Mucosa of rectum (tissue), 2 donors: ENCODE data around the gene CDIP1.

Experiments used
- H3K27ac ChIP-seq, 2 donors: one replicate each; pipeline ENCODE4 v1.7.0; 2013; ENCODE audit warnings: inconsistent platforms in 2 of 2, low read depth in 2 of 2, low read length in 2 of 2
- H3K27me3 ChIP-seq, 2 donors: one replicate each; pipeline ENCODE4 v1.7.0; 2013; ENCODE audit warnings: low read length in 2 of 2; ENCODE audit not compliant: control insufficient read depth in 2 of 2, insufficient read depth in 2 of 2
- H3K36me3 ChIP-seq, 2 donors: one replicate each; pipeline ENCODE4 v1.7.0; 2013; ENCODE audit warnings: low read length in 2 of 2; ENCODE audit not compliant: control insufficient read depth in 2 of 2, insufficient read depth in 2 of 2
- H3K4me1 ChIP-seq, 2 donors: one replicate each; pipeline ENCODE4 v1.7.0; 2013; ENCODE audit warnings: low read length in 2 of 2, mild to moderate bottlenecking in 1 of 2; ENCODE audit not compliant: control insufficient read depth in 2 of 2, insufficient read depth in 2 of 2
- H3K4me3 ChIP-seq, 2 donors: one replicate each; pipeline ENCODE4 v1.7.0; 2013; ENCODE audit warnings: low read length in 2 of 2
- H3K9ac ChIP-seq, 2 donors: one replicate each; pipeline ENCODE4 v1.7.0; 2013; ENCODE audit warnings: low read length in 2 of 2, low read depth in 1 of 2, mild to moderate bottlenecking in 1 of 2
- H3K9me3 ChIP-seq, 2 donors: one replicate each; pipeline ENCODE4 v1.7.0; 2013; ENCODE audit warnings: low read length in 2 of 2; ENCODE audit not compliant: control insufficient read depth in 2 of 2
- donor health status: healthy.
- donor health status: Normal muscosa, but diverticular disease.

CDIP1 gene

GRCh38 chr16:4461250-4462085 lies 77.1 kb downstream of the CDIP1 start:
- Histone ChIP-seq H3K9ac (no peak overlapping the region), H3K27me3 (no peaks in the 10 kb centered on the region), H3K36me3 (peaks cover 32 to 42% of the 10 kb centered on the region in 2 donors), H3K27ac (no peak overlapping the region), H3K4me1 (no peaks in the 10 kb centered on the region), H3K4me3 (no peak overlapping the region), H3K9me3 (no peaks in the 10 kb centered on the region)

GRCh38 chr16:4460936-4461249 lies 77.7 kb downstream of the CDIP1 start:
- H3K9ac ChIP-seq: no peak overlapping the region
- H3K4me1 ChIP-seq: no peaks in the 10 kb centered on the region
- H3K27ac ChIP-seq: no peak overlapping the region
- H3K4me3 ChIP-seq: no peak overlapping the region
- H3K36me3 ChIP-seq: peaks cover 38 to 43% of the 10 kb centered on the region in 2 donors
- no peaks in the 10 kb centered on the region for H3K9me3 ChIP-seq
- H3K27me3 ChIP-seq: no peaks in the 10 kb centered on the region
